B cell (primary cell): Measurements from ENCODE around the gene MAP2K3.

Experiments
- CTCF ChIP-seq: fragments of 200-600 bp; IDR thresholded peaks from one replicate; pipeline ENCODE4 v1.8.0; 2022; ENCODE audit warnings: antibody characterized with exemption, mild to moderate bottlenecking
- EZH2 ChIP-seq: IDR thresholded peaks from 2 replicates; pipeline ENCODE4 v1.6.1; 2012; ENCODE audit warnings: borderline replicate concordance, low read depth, mild to moderate bottlenecking, moderate library complexity, low read length; ENCODE audit not compliant: insufficient read depth, poor library complexity, severe bottlenecking

- no peak for TF ChIP-seq CTCF
- TF ChIP-seq EZH2: no peak
Measured at GRCh38 chr17:21252289-21252795, 32.2 kb upstream of the MAP2K3 start.
